Activated CD8-positive, alpha-beta memory T cell treated with anti-CD3 and anti-CD28 coated beads, Interleukin-2, amount 10 ng/mL, durations not matched to agents 7 days and 5 days (primary cell): ENCODE results near the gene OSBP2. TPM values are rescaled to one million over a fixed set of nuclear protein-coding genes. Genes with fewer than 3 reads are reported as not detected.

Source experiments
- ATAC-seq: fragments of 150-1000 bp; cut with Tn5 transposase; one replicate; pipeline ENCODE4 v1.10.0; 2021; ENCODE audit warnings: moderate library complexity
- CTCF ChIA-PET: fragments of 350-600 bp; sonication (Branson Sonifier 250); formaldehyde crosslinking; loops from one replicate; lab custom pipeline; 2021; ENCODE audit warnings: antibody characterized with exemption; lab: Charles Lee
- DNase-seq: peaks from one replicate; pipeline ENCODE4 v3.0.0-alpha.2; 2020
- H3K27ac Mint-ChIP-seq: one replicate; pipeline ENCODE4 v1.8.0; 2021; ENCODE audit warnings: mild to moderate bottlenecking, mixed read lengths
- H3K27me3 Mint-ChIP-seq: one replicate; pipeline ENCODE4 v1.8.0; 2021; ENCODE audit warnings: mixed read lengths
- H3K36me3 Mint-ChIP-seq: one replicate; pipeline ENCODE4 v1.8.0; 2021; ENCODE audit warnings: mild to moderate bottlenecking, mixed read lengths
- H3K4me1 Mint-ChIP-seq: one replicate; pipeline ENCODE4 v1.8.0; 2021; ENCODE audit warnings: mixed read lengths
- H3K4me3 Mint-ChIP-seq: one replicate; pipeline ENCODE4 v1.8.0; 2021; ENCODE audit warnings: mild to moderate bottlenecking, moderate library complexity, mixed read lengths
- H3K9me3 Mint-ChIP-seq: one replicate; pipeline ENCODE4 v1.8.0; 2022; ENCODE audit warnings: low read depth, mixed read lengths
- total RNA-seq, 2 experiments: library from RNA; stranded (reverse); gene quantifications; one replicate each; pipeline ENCODE4 v1.2.3, GENCODE V29; 2021

The OSBP2 gene
- total RNA-seq, 2 experiments from 2014 or later = 1.7 to 4.3 TPM

- ATAC-seq = no peak
- H3K4me1 Mint-ChIP-seq = no peaks in the 10 kb centered on the region
- H3K27me3 Mint-ChIP-seq = no peaks in the 10 kb centered on the region
- no peaks in the 10 kb centered on the region for H3K36me3 Mint-ChIP-seq
- CTCF ChIA-PET = interaction anchor here (0.8 kb wide), 1 partner anchor 15 kb away, joined by 4 read pairs; no protein-coding TSS in a partner anchor
- no peaks in the 10 kb centered on the region for H3K9me3 Mint-ChIP-seq
- DNase-seq = no peak
- no peak overlapping the region for H3K27ac Mint-ChIP-seq
- H3K4me3 Mint-ChIP-seq = no peak overlapping the region
Measured at GRCh38 chr22:30876915-30877553, 182.4 kb downstream of the OSBP2 start.

- no peak for ATAC-seq
- H3K9me3 Mint-ChIP-seq = no peaks in the 10 kb centered on the region
- no peak for DNase-seq
- no peaks in the 10 kb centered on the region for H3K4me1 Mint-ChIP-seq
- H3K4me3 Mint-ChIP-seq = no peak overlapping the region
- no peak overlapping the region for H3K27ac Mint-ChIP-seq
- H3K27me3 Mint-ChIP-seq = no peaks in the 10 kb centered on the region
- H3K36me3 Mint-ChIP-seq = no peaks in the 10 kb centered on the region
- CTCF ChIA-PET = no interaction called here
Measured at GRCh38 chr22:30877662-30878515, 183.2 kb downstream of the OSBP2 start.

DNA sequence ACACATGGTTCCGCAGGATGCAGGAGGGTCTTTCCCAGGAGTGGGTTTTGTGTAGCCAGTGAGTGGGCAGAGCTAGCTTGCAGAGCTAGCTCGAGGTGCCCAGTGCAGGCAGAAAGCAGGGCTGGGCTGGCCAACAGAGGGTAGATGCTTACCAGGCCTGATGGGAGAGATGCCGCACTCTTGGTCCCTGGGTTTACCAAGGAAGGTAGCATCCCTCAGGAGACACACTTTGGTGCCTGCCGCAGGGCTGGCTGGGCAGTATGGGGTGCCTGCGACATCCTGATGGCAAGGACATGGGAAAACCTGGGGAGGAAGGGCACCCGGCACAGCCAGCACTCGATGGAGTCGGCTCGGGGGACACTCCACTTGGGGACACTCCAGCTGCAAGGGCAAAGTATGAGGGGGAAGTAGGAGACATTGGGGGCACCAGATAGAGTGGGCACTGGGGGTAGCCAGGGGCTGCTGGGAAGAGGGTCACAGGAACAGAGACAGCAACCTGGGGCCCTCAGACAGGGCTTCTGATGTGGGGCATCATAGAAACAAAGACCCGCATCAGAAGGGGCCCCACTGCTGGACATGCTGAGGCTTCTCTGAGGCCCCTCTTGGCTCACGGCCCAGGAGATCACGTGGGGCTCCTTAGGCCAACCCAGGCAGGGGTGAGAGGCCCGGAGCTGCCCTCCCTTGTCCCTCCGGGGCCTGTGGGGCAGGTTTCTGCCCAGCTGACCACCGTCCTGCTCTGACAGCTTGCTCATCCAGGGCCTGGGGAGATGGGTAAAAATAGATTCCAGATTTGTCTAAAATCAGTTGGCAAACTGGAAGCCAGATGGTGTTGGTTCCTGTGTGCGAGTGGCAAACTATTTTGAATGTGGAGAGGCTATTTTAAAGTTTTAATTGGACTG lies 184.1 kb downstream of the OSBP2 start:
- Mint-ChIP-seq H3K27ac (no peak overlapping the region), H3K9me3 (no peaks in the 10 kb centered on the region), H3K36me3 (no peaks in the 10 kb centered on the region), H3K4me3 (no peak overlapping the region), H3K27me3 (no peaks in the 10 kb centered on the region), H3K4me1 (no peaks in the 10 kb centered on the region)
- no peak for ATAC-seq
- CTCF ChIA-PET = interaction anchor here (1.0 kb wide), 1 partner anchor 10 kb away, joined by 3 read pairs; no protein-coding TSS in a partner anchor
- DNase-seq = no peak

DNA sequence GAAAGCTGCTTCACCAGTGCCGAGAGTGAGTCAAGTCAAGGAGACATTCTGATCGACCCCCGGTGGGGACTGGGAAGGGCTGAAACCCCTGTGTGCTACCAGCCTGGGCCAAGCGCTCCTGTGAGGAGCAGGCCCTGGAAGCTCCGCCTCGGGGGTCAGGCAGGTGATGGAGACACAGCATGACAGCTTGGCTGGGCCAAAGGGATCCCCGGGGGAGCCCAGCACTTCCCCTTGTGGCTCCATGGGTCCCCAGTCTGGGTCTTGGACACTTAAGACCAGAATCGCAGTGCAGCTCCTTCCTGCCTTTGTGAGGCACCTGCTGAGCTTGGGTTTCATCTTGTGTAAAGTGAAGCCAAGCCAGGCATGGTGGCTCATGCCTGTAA lies 184.7 kb downstream of the OSBP2 start:
- Mint-ChIP-seq H3K27me3 (no peaks in the 10 kb centered on the region), H3K36me3 (no peaks in the 10 kb centered on the region), H3K4me1 (no peaks in the 10 kb centered on the region), H3K27ac (no peak overlapping the region), H3K4me3 (no peak overlapping the region), H3K9me3 (no peaks in the 10 kb centered on the region)
- CTCF ChIA-PET = interaction anchor here (1.0 kb wide), 1 partner anchor 9 kb away, joined by 3 read pairs; no protein-coding TSS in a partner anchor
- ATAC-seq (no peak), DNase-seq (no peak)

- Mint-ChIP-seq H3K27me3 (no peaks in the 10 kb centered on the region), H3K9me3 (no peaks in the 10 kb centered on the region), H3K4me1 (no peaks in the 10 kb centered on the region), H3K4me3 (no peak overlapping the region), H3K36me3 (no peaks in the 10 kb centered on the region), H3K27ac (no peak overlapping the region)
- ATAC-seq (no peak), DNase-seq (no peak)
- CTCF ChIA-PET = interaction anchor here (2.0 kb wide), 1 partner anchor 10 kb away, joined by 7 read pairs; no protein-coding TSS in a partner anchor
Measured at GRCh38 chr22:30880181-30880601, 185.5 kb downstream of the OSBP2 start.

- Mint-ChIP-seq H3K27ac (no peak overlapping the region), H3K4me3 (no peak overlapping the region), H3K27me3 (no peaks in the 10 kb centered on the region), H3K9me3 (no peaks in the 10 kb centered on the region), H3K36me3 (no peaks in the 10 kb centered on the region), H3K4me1 (no peaks in the 10 kb centered on the region)
- CTCF ChIA-PET = interaction anchor here (2.0 kb wide), 1 partner anchor 10 kb away, joined by 7 read pairs; no protein-coding TSS in a partner anchor
- no peak for DNase-seq
- no peak for ATAC-seq
Measured at GRCh38 chr22:30880847-30881246, 186.2 kb downstream of the OSBP2 start.

GRCh38 chr22:30881361-30882183 lies 186.9 kb downstream of the OSBP2 start:
- H3K4me1 Mint-ChIP-seq = no peaks in the 10 kb centered on the region
- H3K27ac Mint-ChIP-seq = no peak overlapping the region
- H3K4me3 Mint-ChIP-seq = no peak overlapping the region
- H3K27me3 Mint-ChIP-seq = no peaks in the 10 kb centered on the region
- DNase-seq (no peak), ATAC-seq (no peak)
- no peaks in the 10 kb centered on the region for H3K9me3 Mint-ChIP-seq
- CTCF ChIA-PET = interaction anchor here (2.0 kb wide), 1 partner anchor 9 kb away, joined by 7 read pairs; no protein-coding TSS in a partner anchor
- H3K36me3 Mint-ChIP-seq = no peaks in the 10 kb centered on the region

GRCh38 chr22:30882184-30882717 lies 187.6 kb downstream of the OSBP2 start:
- Mint-ChIP-seq H3K36me3 (no peaks in the 10 kb centered on the region), H3K27ac (no peak overlapping the region), H3K9me3 (no peaks in the 10 kb centered on the region), H3K27me3 (no peaks in the 10 kb centered on the region), H3K4me3 (no peak overlapping the region), H3K4me1 (no peaks in the 10 kb centered on the region)
- ATAC-seq = no peak
- DNase-seq = no peak
- CTCF ChIA-PET = interaction anchor here (2.0 kb wide), 1 partner anchor 8 kb away, joined by 7 read pairs; no protein-coding TSS in a partner anchor

GRCh38 chr22:30882974-30883533 lies 188.4 kb downstream of the OSBP2 start:
- DNase-seq (no peak), ATAC-seq (no peak)
- CTCF ChIA-PET = no interaction called here
- Mint-ChIP-seq H3K4me1 (no peaks in the 10 kb centered on the region), H3K4me3 (no peak overlapping the region), H3K36me3 (no peaks in the 10 kb centered on the region), H3K9me3 (no peaks in the 10 kb centered on the region), H3K27ac (no peak overlapping the region), H3K27me3 (no peaks in the 10 kb centered on the region)

DNA sequence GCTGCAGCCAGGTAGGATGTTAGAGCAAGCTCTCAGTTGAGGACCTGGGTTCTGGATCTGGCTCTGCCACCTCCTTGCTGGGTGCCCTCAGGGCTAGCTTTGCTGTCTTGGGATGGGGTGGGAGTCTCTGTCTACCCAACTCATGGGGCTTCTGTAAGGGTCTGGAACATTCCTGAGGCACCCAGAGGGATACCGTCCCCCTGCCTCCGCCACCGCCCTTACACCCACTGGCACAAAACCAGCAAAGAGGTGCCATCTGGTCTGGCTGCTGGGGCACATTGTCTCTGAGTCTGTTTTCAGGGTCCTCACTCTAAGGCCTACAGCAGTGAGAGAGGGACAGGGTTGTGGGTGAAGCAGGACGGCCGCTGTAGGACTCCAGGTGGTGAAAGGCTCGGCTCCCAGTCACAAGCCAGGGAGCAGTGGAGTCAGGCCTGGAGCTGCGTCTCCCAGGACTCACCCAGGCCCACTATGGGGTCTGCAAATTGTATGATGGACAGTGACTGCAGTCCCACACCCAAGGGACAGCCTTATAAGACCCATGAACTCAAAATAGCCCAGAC lies 189.0 kb downstream of the OSBP2 start:
- no peak for DNase-seq
- no peak for ATAC-seq
- CTCF ChIA-PET = no interaction called here
- Mint-ChIP-seq H3K36me3 (no peaks in the 10 kb centered on the region), H3K27me3 (no peaks in the 10 kb centered on the region), H3K4me1 (no peaks in the 10 kb centered on the region), H3K27ac (peak overlapping the region; percentile 16), H3K4me3 (no peak overlapping the region), H3K9me3 (no peaks in the 10 kb centered on the region)

GRCh38 chr22:30884211-30885000 lies 189.7 kb downstream of the OSBP2 start:
- Mint-ChIP-seq H3K36me3 (no peaks in the 10 kb centered on the region), H3K27ac (no peak overlapping the region), H3K4me1 (no peaks in the 10 kb centered on the region), H3K4me3 (no peak overlapping the region), H3K9me3 (no peaks in the 10 kb centered on the region), H3K27me3 (no peaks in the 10 kb centered on the region)
- ATAC-seq (no peak), DNase-seq (no peak)
- CTCF ChIA-PET = interaction anchor here (1.9 kb wide), 1 partner anchor 10 kb away, joined by 4 read pairs; no protein-coding TSS in a partner anchor
